Activated naive CD4-positive, alpha-beta T cell (primary cell): ENCODE data around the gene ARID5A.

ENCODE experiments used
- DNase-seq, 4 experiments: peaks; one replicate each; lab custom pipeline; 2025; lab: John Stamatoyannopoulos, UW

The ARID5A gene

GRCh38 chr2:96526615-96527285, 9.8 kb upstream of the ARID5A start:
- DNase-seq: no peak

GRCh38 chr2:96527286-96528005, 9.1 kb upstream of the ARID5A start:
- DNase-seq: peak in 1 of 4 experiments; percentile 53

- DNase-seq: peak in 2 of 4 experiments; percentile 54 to 67
Observed at GRCh38 chr2:96528006-96528699, 8.4 kb upstream of the ARID5A start.

- no peak for DNase-seq
Observed at GRCh38 chr2:96528700-96529375, 7.7 kb upstream of the ARID5A start.

- DNase-seq: no peak
Observed at GRCh38 chr2:96529376-96530143, 7.0 kb upstream of the ARID5A start.

- DNase-seq: no peak
Observed at GRCh38 chr2:96530144-96530430, 6.5 kb upstream of the ARID5A start.

GRCh38 chr2:96530474-96531357, 5.8 kb upstream of the ARID5A start:
- DNase-seq: no peak

GRCh38 chr2:96531366-96531765, 5.2 kb upstream of the ARID5A start:
- no peak for DNase-seq

- peak; percentile 36 to 83 (median 64) for DNase-seq
Observed at GRCh38 chr2:96531872-96532505, 4.6 kb upstream of the ARID5A start.

- no peak for DNase-seq
Observed at GRCh38 chr2:96532641-96533291, 3.8 kb upstream of the ARID5A start.

- DNase-seq: no peak
Observed at GRCh38 chr2:96533292-96534073, 3.1 kb upstream of the ARID5A start.

GRCh38 chr2:96534141-96534540, 2.4 kb upstream of the ARID5A start:
- no peak for DNase-seq

- DNase-seq: no peak
Observed at GRCh38 chr2:96534701-96535181, 1.8 kb upstream of the ARID5A start.

- DNase-seq: no peak
Observed at GRCh38 chr2:96535331-96535730, 1.2 kb upstream of the ARID5A start.

GRCh38 chr2:96537066-96537733, 648 bp downstream of the ARID5A start:
- DNase-seq: peak; percentile 53 to 84 (median 72)

GRCh38 chr2:96537734-96538486, 1.4 kb downstream of the ARID5A start:
- DNase-seq: peak in 2 of 4 experiments; percentile 60 to 72

- DNase-seq: peak; percentile 59 to 95 (median 78)
Observed at GRCh38 chr2:96538487-96539214, 2.1 kb downstream of the ARID5A start.
